Bronchial epithelial cell (primary cell): Measurements from ENCODE around the gene MYL4. TPM values are rescaled to one million over a fixed set of nuclear protein-coding genes. Genes with fewer than 3 reads are reported as not detected.

Source experiments
- DNase-seq: peaks from one replicate; pipeline ENCODE4 v3.0.0-alpha.2; 2010; ENCODE audit warnings: low read depth
- FAIRE-seq: peaks from 2 replicates; lab custom pipeline; 2011; peaks lifted over from hg19 to GRCh38; lab: Jason Lieb, UNC
- H3K27me3 ChIP-seq: 2 replicates; pipeline ENCODE4 v1.5.1; 2011; ENCODE audit warnings: low read length; ENCODE audit not compliant: control insufficient read depth, insufficient read depth
- H3K36me3 ChIP-seq: 2 replicates; pipeline ENCODE4 v1.5.1; 2011; ENCODE audit warnings: low read length; ENCODE audit not compliant: control insufficient read depth, insufficient read depth
- H3K4me3 ChIP-seq: 2 replicates; pipeline ENCODE4 v1.5.1; 2011; ENCODE audit warnings: mild to moderate bottlenecking, low read depth, low read length, control low read depth
- CTCF ChIP-seq: IDR thresholded peaks from 2 replicates; pipeline ENCODE4 v1.5.1; 2011; ENCODE audit warnings: mild to moderate bottlenecking, moderate library complexity, low read length, control low read depth, inconsistent platforms; ENCODE audit not compliant: insufficient read depth, severe bottlenecking
- total RNA-seq: library from RNA; depleted of rRNA; stranded (reverse); fragments of >200 nt; gene quantifications from 2 replicates; pipeline ENCODE4 v1.2.1, GENCODE V29; 2014

The MYL4 gene
- total RNA-seq, 1 donor from 2014 or later: not detected

GRCh38 chr17:47224966-47225365, 15.8 kb downstream of the MYL4 start:
- DNase-seq: no peak
- TF ChIP-seq CTCF: no peak
- no peak for FAIRE-seq
- Histone ChIP-seq H3K27me3 (no peaks in the 10 kb centered on the region), H3K4me3 (no peak overlapping the region), H3K36me3 (no peaks in the 10 kb centered on the region)

- TF ChIP-seq CTCF: no peak
- H3K27me3 ChIP-seq: no peaks in the 10 kb centered on the region
- peak; percentile 89 for DNase-seq
- H3K36me3 ChIP-seq: no peaks in the 10 kb centered on the region
- FAIRE-seq: no peak
- H3K4me3 ChIP-seq: no peak overlapping the region
These were observed 16.3 kb downstream of the MYL4 start for GRCh38 chr17:47225436-47225858.

DNA sequence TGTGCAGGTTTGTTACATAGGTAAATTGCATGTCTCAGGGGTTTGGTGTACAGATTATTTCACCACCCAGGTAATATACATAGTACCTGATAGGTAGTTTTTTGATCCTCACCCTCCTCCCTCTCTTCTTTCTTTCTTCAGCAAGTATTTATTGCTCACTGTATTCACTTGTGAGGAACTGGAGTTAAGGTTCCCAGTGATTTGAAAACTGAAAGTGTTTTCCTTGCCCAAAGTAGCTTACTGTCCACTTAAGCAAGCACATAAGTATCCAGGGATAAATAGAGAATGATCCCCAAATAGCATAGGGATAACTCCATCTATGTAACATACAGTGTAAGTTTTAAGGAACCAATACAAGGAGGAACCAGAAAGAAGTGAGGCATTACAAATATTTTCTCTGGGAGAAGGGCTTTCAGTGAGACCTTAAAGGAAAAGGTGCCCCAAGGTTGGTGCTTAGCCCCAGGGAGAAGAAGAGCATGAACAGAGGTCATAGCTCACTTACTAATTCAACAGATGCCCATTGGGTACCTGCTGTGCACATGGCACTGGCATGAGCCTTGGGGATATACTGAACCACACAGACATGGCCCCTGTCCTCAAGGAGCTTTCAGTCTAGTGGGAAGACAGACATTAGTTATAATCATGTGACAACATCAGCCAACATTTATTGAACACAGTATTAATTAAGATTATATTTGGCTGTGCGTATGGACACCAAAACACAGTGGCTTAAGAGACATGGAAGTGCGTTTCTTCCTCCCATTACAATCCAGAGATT, 17.0 kb downstream of the MYL4 start:
- no peak for DNase-seq
- H3K36me3 ChIP-seq: no peaks in the 10 kb centered on the region
- no peak for FAIRE-seq
- no peak for TF ChIP-seq CTCF
- no peak overlapping the region for H3K4me3 ChIP-seq
- H3K27me3 ChIP-seq: no peaks in the 10 kb centered on the region

DNA sequence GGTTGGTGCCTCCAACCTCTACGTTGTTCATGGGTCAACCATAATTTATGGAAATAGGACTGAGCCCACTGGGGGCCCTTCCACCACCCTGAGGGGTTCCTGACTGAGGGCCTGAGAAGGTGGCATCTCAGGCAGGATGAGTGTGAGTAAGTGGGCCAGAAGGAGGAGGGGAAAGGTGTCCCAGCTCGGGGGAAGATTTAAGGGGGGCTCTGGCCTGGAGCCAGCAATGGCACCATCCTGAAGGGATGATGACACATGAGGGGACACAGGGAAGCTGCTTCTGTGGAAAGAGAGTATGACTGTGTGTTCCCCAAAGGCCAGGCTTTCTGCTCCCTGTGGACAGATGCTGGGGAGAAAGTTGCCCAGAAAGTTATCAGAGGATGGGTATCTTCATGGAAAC, 18.7 kb downstream of the MYL4 start:
- DNase-seq: no peak

GRCh38 chr17:47229535-47230443, 20.6 kb downstream of the MYL4 start:
- FAIRE-seq (peak; percentile 32), DNase-seq (peak; percentile 91)
- no peaks in the 10 kb centered on the region for H3K27me3 ChIP-seq
- TF ChIP-seq CTCF: peak; percentile 99
- H3K36me3 ChIP-seq: no peaks in the 10 kb centered on the region
- no peak overlapping the region for H3K4me3 ChIP-seq

More for the DNA sequence above, 18.7 kb downstream of the MYL4 start:
- Histone ChIP-seq H3K27me3 (no peaks in the 10 kb centered on the region), H3K36me3 (no peaks in the 10 kb centered on the region), H3K4me3 (no peak overlapping the region)
- FAIRE-seq: no peak
- TF ChIP-seq CTCF: no peak
